BJ (cell line): ENCODE data around the gene CNOT10. TPM values are rescaled to one million over a fixed set of nuclear protein-coding genes. Genes with fewer than 3 reads are reported as not detected.
"Not testable (repeated sequence)": the region's sequence is repeated elsewhere in the genome, so short reads cannot be mapped to it uniquely, and the experiment has no call there.

Source experiments
- CTCF ChIA-PET: fragments of 350-600 bp; formaldehyde crosslinking; extraction: SDS; loops from one replicate; lab custom pipeline; 2021; ENCODE audit warnings: antibody characterized with exemption, inconsistent platforms; lab: Yijun Ruan, JAX
- POLR2A ChIA-PET: fragments of 300-600 bp; sonication (Branson Sonifier 250); formaldehyde crosslinking; extraction: SDS; loops from one replicate; lab custom pipeline; 2021; ENCODE audit warnings: antibody characterized with exemption; lab: Charles Lee
- DNase-seq: peaks from one replicate; pipeline ENCODE4 v3.0.0-alpha.2; 2011; ENCODE audit warnings: low read depth
- H3K27me3 ChIP-seq: 2 replicates; pipeline ENCODE4 v1.6.0; 2011; ENCODE audit warnings: low read length; ENCODE audit not compliant: control insufficient read depth, insufficient read depth
- H3K36me3 ChIP-seq: 2 replicates; pipeline ENCODE4 v1.5.1; 2011; ENCODE audit warnings: low read length; ENCODE audit not compliant: control insufficient read depth, insufficient read depth
- H3K4me3 ChIP-seq: 2 replicates; pipeline ENCODE4 v1.5.1; 2011; ENCODE audit warnings: low read depth, mild to moderate bottlenecking, control low read depth, low read length
- CTCF ChIP-seq: IDR thresholded peaks from 2 replicates; pipeline ENCODE4 v1.5.1; 2011; ENCODE audit warnings: low read depth, mild to moderate bottlenecking, control low read depth, inconsistent platforms, low read length, moderate library complexity; ENCODE audit not compliant: insufficient read depth
- polyA plus RNA-seq: library from polyadenylated mRNA; depleted of rRNA; stranded (reverse); fragments of >200 nt; gene quantifications from 2 replicates; pipeline ENCODE4 v1.2.3, GENCODE V29; 2011

The CNOT10 gene
- polyA plus RNA-seq, 1 experiment = 20.0 TPM

- ChIA-PET POLR2A (no interaction called here), CTCF (interaction anchor here (0.9 to 1.3 kb wide), 2 partner anchors 9 to 11 kb away, joined by 4 read pairs; no protein-coding TSS in a partner anchor)
- no peak overlapping the region for H3K4me3 ChIP-seq
- no peak for TF ChIP-seq CTCF
- H3K27me3 ChIP-seq = no peaks in the 10 kb centered on the region
- DNase-seq = no peak
- no peaks in the 10 kb centered on the region for H3K36me3 ChIP-seq
Measured at GRCh38 chr3:32778389-32778788, 93.4 kb downstream of the CNOT10 start.

- ChIA-PET POLR2A (no interaction called here), CTCF (interaction anchor here (0.7 to 2.3 kb wide), 9 partner anchors 7 to 153 kb away, joined by 3 to 11 read pairs (median 3); no protein-coding TSS in a partner anchor)
- H3K4me3 ChIP-seq = no peak overlapping the region
- no peak for TF ChIP-seq CTCF
- no peaks in the 10 kb centered on the region for H3K36me3 ChIP-seq
- H3K27me3 ChIP-seq = no peaks in the 10 kb centered on the region
- no peak for DNase-seq
Measured at GRCh38 chr3:32780071-32780734, 95.2 kb downstream of the CNOT10 start.

- POLR2A ChIA-PET = interaction anchor here (0.9 kb wide), 1 partner anchor 157 kb away, joined by 3 read pairs; no protein-coding TSS in a partner anchor
- DNase-seq = no peak
- Histone ChIP-seq H3K36me3 (no peaks in the 10 kb centered on the region), H3K27me3 (no peaks in the 10 kb centered on the region), H3K4me3 (peak overlapping the region; percentile 42)
- no peak for TF ChIP-seq CTCF
- CTCF ChIA-PET = interaction anchor here (0.9 to 2.3 kb wide), 7 partner anchors 8 to 150 kb away, joined by 3 to 11 read pairs (median 3); no protein-coding TSS in a partner anchor
Measured at GRCh38 chr3:32780735-32781210, 95.8 kb downstream of the CNOT10 start.

GRCh38 chr3:32781211-32781968, 96.4 kb downstream of the CNOT10 start:
- Histone ChIP-seq H3K4me3 (peak overlapping the region; percentile 42), H3K36me3 (no peaks in the 10 kb centered on the region), H3K27me3 (no peaks in the 10 kb centered on the region)
- peak; percentile 8 for DNase-seq
- ChIA-PET POLR2A (interaction anchor here (0.9 kb wide), 1 partner anchor 156 kb away, joined by 3 read pairs; no protein-coding TSS in a partner anchor), CTCF (interaction anchor here (0.6 to 2.3 kb wide), 16 partner anchors 9 to 626 kb away, joined by 3 to 11 read pairs (median 3); no protein-coding TSS in a partner anchor)
- TF ChIP-seq CTCF = peak; percentile 78

GRCh38 chr3:32781969-32782270, 96.9 kb downstream of the CNOT10 start:
- POLR2A ChIA-PET, DNase-seq, H3K27me3 ChIP-seq, H3K4me3 ChIP-seq, H3K36me3 ChIP-seq: not testable (repeated sequence)
- CTCF ChIA-PET = interaction anchor here (0.5 to 2.3 kb wide), 13 partner anchors 9 to 626 kb away, joined by 3 to 11 read pairs (median 3); no protein-coding TSS in a partner anchor
